Measurements from ENCODE around the gene MRFAP1. TPM values are rescaled to one million over a fixed set of nuclear protein-coding genes. Genes with fewer than 3 reads are reported as not detected.

The MRFAP1 gene
- total RNA-seq, 1 experiment from 2014 or later, result 212 TPM

DNA sequence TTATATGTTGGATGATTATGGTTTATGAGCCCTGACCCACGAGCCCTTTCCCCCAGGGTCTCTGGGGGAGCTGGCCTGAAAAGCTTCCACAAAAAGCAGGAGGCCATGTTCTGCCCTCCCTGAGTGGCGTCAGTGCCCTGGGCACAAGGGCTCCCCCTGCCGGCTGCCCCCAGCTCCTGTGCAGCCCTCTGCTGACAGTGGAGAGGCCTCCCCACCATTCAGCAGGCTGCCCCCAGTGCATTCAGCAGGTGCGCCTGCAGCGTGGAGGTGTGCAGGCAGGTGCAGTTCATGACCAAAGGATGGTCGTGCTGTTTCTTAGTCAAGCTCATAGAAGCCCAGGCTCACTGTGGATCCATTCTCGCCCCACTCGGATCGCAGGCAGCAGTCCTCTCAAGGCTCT is 40.7 kb downstream of the MRFAP1 start:
- intact Hi-C loops (cut with micrococcal nuclease; ENCODE audit: unreplicated experiment), result no loop called here
- Histone ChIP-seq H3K27ac (ENCODE audit: low read length) (no peak overlapping the region), H3K27me3 (ENCODE audit: control insufficient read depth, insufficient read depth, low read length) (no peaks in the 10 kb centered on the region), H3K4me3 (ENCODE audit: low read depth in 2 of 2, low read length in 2 of 2) (no peak overlapping the region), H3K4me1 (ENCODE audit: control insufficient read depth, insufficient read depth, low read length) (peaks cover 2% of the 10 kb centered on the region), H3K9me3 (ENCODE audit: control insufficient read depth, insufficient read depth, low read depth, low read length) (no peaks in the 10 kb centered on the region), H3K36me3 (ENCODE audit: control insufficient read depth, insufficient read depth, low read length) (no peaks in the 10 kb centered on the region; the same call in 1 of the 2 replicates)
- in situ Hi-C loops (cut with HindIII; ENCODE audit: low pct_unique_long_range_greater_than_20kb, low sequenced_read_pairs), result no loop called here
- POLR2A ChIA-PET, result no interaction called here
- CTCF ChIA-PET, result interaction anchor here (0.7 kb wide), 1 partner anchor 35 kb away, joined by 3 read pairs; the partner anchor contains the start of gene BLOC1S4
- no TSS peak for BruUV-seq (replicated peaks)
- peak; percentile 54; the same call in 1 of the 2 replicates for ATAC-seq
- no peak for DNase-seq (ENCODE audit: low read depth, low spot score)
- TF ChIP-seq POLR2AphosphoS5 (IDR thresholded peaks at IDR 0.05; ENCODE audit: low read depth, low read length) (no peak), TCF7L2 (IDR thresholded peaks at IDR 0.05; ENCODE audit: low read depth, low read length) (no peak), SIN3A (IDR thresholded peaks at IDR 0.05; ENCODE audit: borderline replicate concordance, insufficient read depth, low read depth, low read length) (no peak)
- TF ChIP-seq, protein P1, sequence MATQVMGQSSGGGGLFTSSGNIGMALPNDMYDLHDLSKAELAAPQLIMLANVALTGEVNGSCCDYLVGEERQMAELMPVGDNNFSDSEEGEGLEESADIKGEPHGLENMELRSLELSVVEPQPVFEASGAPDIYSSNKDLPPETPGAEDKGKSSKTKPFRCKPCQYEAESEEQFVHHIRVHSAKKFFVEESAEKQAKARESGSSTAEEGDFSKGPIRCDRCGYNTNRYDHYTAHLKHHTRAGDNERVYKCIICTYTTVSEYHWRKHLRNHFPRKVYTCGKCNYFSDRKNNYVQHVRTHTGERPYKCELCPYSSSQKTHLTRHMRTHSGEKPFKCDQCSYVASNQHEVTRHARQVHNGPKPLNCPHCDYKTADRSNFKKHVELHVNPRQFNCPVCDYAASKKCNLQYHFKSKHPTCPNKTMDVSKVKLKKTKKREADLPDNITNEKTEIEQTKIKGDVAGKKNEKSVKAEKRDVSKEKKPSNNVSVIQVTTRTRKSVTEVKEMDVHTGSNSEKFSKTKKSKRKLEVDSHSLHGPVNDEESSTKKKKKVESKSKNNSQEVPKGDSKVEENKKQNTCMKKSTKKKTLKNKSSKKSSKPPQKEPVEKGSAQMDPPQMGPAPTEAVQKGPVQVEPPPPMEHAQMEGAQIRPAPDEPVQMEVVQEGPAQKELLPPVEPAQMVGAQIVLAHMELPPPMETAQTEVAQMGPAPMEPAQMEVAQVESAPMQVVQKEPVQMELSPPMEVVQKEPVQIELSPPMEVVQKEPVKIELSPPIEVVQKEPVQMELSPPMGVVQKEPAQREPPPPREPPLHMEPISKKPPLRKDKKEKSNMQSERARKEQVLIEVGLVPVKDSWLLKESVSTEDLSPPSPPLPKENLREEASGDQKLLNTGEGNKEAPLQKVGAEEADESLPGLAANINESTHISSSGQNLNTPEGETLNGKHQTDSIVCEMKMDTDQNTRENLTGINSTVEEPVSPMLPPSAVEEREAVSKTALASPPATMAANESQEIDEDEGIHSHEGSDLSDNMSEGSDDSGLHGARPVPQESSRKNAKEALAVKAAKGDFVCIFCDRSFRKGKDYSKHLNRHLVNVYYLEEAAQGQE (IDR thresholded peaks at IDR 0.05; ENCODE audit: insufficient read depth in 1 of 2, low read depth in 2 of 2, low read length in 1 of 2), result no peak
- TF ChIP-seq, protein P2, sequence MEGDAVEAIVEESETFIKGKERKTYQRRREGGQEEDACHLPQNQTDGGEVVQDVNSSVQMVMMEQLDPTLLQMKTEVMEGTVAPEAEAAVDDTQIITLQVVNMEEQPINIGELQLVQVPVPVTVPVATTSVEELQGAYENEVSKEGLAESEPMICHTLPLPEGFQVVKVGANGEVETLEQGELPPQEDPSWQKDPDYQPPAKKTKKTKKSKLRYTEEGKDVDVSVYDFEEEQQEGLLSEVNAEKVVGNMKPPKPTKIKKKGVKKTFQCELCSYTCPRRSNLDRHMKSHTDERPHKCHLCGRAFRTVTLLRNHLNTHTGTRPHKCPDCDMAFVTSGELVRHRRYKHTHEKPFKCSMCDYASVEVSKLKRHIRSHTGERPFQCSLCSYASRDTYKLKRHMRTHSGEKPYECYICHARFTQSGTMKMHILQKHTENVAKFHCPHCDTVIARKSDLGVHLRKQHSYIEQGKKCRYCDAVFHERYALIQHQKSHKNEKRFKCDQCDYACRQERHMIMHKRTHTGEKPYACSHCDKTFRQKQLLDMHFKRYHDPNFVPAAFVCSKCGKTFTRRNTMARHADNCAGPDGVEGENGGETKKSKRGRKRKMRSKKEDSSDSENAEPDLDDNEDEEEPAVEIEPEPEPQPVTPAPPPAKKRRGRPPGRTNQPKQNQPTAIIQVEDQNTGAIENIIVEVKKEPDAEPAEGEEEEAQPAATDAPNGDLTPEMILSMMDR (IDR thresholded peaks at IDR 0.05), result peak; percentile 75

DNA sequence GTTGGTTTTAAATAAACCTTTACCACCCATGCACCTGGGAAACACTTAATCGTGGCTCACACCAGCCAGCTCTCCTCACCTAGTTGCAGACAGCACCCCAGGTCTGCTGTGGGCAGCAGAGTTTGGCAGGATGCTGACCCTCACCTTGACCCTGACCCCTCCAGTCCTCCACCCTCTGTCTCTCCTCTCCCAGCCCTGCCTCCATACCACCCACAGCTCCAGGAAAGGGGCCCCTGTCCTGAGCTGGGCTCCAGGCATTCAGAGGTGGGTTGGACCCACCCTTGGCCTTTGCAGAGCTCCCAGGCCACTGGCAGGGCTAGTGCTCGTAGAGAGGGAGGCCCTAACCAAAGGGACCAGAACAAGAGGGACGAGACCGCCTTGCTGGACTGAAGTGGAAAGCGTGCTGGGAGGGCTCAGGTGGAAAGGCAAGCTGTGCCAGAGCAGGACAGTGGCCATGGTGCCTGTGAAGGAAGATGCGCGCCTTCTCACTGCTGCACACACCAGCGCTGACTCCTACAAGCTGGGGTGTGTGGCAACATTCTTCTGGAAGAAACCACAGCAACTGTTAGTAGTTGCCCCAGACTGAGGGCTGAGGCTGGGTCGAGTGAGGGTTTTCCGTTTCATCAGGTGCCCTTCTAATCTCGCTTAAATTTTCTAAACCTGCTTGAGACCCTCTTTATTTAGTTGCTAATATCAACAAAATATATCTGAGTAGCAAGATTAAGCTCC is 42.5 kb downstream of the MRFAP1 start:
- CTCF ChIA-PET, result interaction anchor here (0.9 kb wide), 1 partner anchor 12 kb away, joined by 4 read pairs; no protein-coding TSS in a partner anchor
- TF ChIP-seq TCF7L2 (IDR thresholded peaks at IDR 0.05; ENCODE audit: low read depth, low read length) (no peak), SIN3A (IDR thresholded peaks at IDR 0.05; ENCODE audit: borderline replicate concordance, insufficient read depth, low read depth, low read length) (no peak)
- TF ChIP-seq, protein P1 (IDR thresholded peaks at IDR 0.05; ENCODE audit: insufficient read depth in 1 of 2, low read depth in 2 of 2, low read length in 1 of 2), result no peak
- TF ChIP-seq, protein P2 (IDR thresholded peaks at IDR 0.05), result no peak
- Histone ChIP-seq H3K27ac (ENCODE audit: low read length) (no peak overlapping the region), H3K4me1 (ENCODE audit: control insufficient read depth, insufficient read depth, low read length) (no peaks in the 10 kb centered on the region), H3K9me3 (ENCODE audit: control insufficient read depth, insufficient read depth, low read depth, low read length) (no peaks in the 10 kb centered on the region), H3K27me3 (ENCODE audit: control insufficient read depth, insufficient read depth, low read length) (no peaks in the 10 kb centered on the region), H3K4me3 (ENCODE audit: low read depth in 2 of 2, low read length in 2 of 2) (no peak overlapping the region), H3K36me3 (ENCODE audit: control insufficient read depth, insufficient read depth, low read length) (no peaks in the 10 kb centered on the region)
- BruUV-seq (replicated peaks), result no TSS peak
- POLR2A ChIA-PET, result no interaction called here
- intact Hi-C loops (cut with micrococcal nuclease; ENCODE audit: unreplicated experiment), result no loop called here
- DNase-seq (ENCODE audit: low read depth, low spot score), result no peak
- ATAC-seq, result no peak
- in situ Hi-C loops (cut with HindIII; ENCODE audit: low pct_unique_long_range_greater_than_20kb, low sequenced_read_pairs), result no loop called here
